Measurements from ENCODE around the gene ZNF619. TPM values are rescaled to one million over a fixed set of nuclear protein-coding genes. Genes with fewer than 3 reads are reported as not detected.

ZNF619 gene
- total RNA-seq, 1 donor from 2014 or later: 3.2 TPM

GRCh38 chr3:40490916-40491315 is 14.0 kb downstream of the ZNF619 start:
- peaks cover 7 to 21% of the 10 kb centered on the region in 2 donors for H3K36me3 ChIP-seq
- H3K27ac ChIP-seq: no peak overlapping the region
- no peaks in the 10 kb centered on the region for H3K27me3 ChIP-seq
- H3K4me3 ChIP-seq: no peak overlapping the region
- DNase-seq (ENCODE audit: extremely low spot score in 2 of 2): no peak
- H3K9me3 ChIP-seq: peaks cover 9% of the 10 kb centered on the region
- no peaks in the 10 kb centered on the region for H3K4me1 ChIP-seq
- intact Hi-C loops (cut with DNase I): no loop called here
- TF ChIP-seq POLR2A (IDR thresholded peaks at IDR 0.05) (no peak), POLR2AphosphoS5 (IDR thresholded peaks at IDR 0.05; ENCODE audit: insufficient read depth in 1 of 2, low read depth in 1 of 2) (no peak), CTCF (IDR thresholded peaks at IDR 0.05) (no peak)

DNA sequence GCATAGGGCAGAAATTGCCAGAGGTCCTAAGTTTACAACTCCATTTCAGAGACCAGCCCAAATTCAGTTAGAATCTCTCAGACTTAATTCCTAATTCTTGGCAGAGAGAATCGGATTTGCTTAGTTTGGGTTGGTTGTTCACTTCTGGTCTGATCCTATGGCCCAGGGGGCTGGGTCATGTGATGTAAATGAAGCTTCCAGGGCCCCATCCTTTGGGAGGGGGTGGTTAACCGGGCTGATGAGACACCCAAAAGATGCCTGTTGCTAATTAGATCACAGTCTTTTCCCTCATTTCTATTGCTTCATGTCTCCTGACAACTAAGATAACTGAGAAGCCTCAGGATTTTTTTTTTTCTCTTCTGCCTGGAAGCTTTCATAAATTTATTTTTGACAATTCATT is 17.8 kb downstream of the ZNF619 start:
- Histone ChIP-seq H3K4me3 (no peak overlapping the region), H3K36me3 (no peaks in the 10 kb centered on the region), H3K27me3 (no peaks in the 10 kb centered on the region), H3K27ac (no peak overlapping the region), H3K9me3 (no peaks in the 10 kb centered on the region), H3K4me1 (no peaks in the 10 kb centered on the region)
- no peak for DNase-seq (ENCODE audit: extremely low spot score in 2 of 2)
- TF ChIP-seq POLR2AphosphoS5 (IDR thresholded peaks at IDR 0.05; ENCODE audit: insufficient read depth in 1 of 2, low read depth in 1 of 2): no peak
- TF ChIP-seq POLR2A (IDR thresholded peaks at IDR 0.05): no peak
- intact Hi-C loops (cut with DNase I): no loop called here

- H3K9me3 ChIP-seq: no peaks in the 10 kb centered on the region
- DNase-seq (ENCODE audit: extremely low spot score in 2 of 2): no peak
- no peak overlapping the region for H3K27ac ChIP-seq
- intact Hi-C loops (cut with DNase I): no loop called here
- no peak for TF ChIP-seq POLR2AphosphoS5 (IDR thresholded peaks at IDR 0.05; ENCODE audit: insufficient read depth in 1 of 2, low read depth in 1 of 2)
- no peak for TF ChIP-seq POLR2A (IDR thresholded peaks at IDR 0.05)
- no peak for TF ChIP-seq CTCF (IDR thresholded peaks at IDR 0.05)
- no peaks in the 10 kb centered on the region for H3K27me3 ChIP-seq
- no peaks in the 10 kb centered on the region for H3K36me3 ChIP-seq
- H3K4me3 ChIP-seq: no peak overlapping the region
- no peaks in the 10 kb centered on the region for H3K4me1 ChIP-seq
Measured at GRCh38 chr3:40497288-40497687, 20.4 kb downstream of the ZNF619 start.

GRCh38 chr3:40499952-40500351 is 23.0 kb downstream of the ZNF619 start:
- no peak for DNase-seq (ENCODE audit: extremely low spot score in 2 of 2)
- H3K36me3 ChIP-seq: no peaks in the 10 kb centered on the region

DNA sequence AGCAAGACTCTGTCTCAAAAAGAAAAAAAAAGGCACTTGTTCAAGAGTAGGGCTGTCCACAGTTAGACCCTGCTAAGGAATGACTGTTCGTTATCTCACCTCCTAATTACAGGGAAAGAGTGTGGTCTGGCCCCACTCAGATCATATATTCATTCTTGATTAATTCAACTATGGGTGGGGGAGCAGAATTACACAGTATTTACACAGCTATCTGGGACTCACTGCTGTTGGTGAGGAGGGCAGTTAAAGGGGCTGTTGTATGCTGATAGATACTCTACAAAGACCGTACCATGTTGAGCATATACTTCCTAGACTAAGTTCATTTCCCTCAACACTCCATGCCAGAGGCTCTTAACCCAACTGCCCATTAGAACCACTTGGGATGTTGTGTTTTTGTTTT is 25.1 kb downstream of the ZNF619 start:
- H3K27ac ChIP-seq: no peak overlapping the region
- no peaks in the 10 kb centered on the region for H3K9me3 ChIP-seq
- intact Hi-C loops (cut with DNase I): loop anchor here (10.0 kb wide), 1 partner anchor 47 kb away; the partner anchor contains the start of gene RPL14
- no peak for DNase-seq (ENCODE audit: extremely low spot score in 2 of 2)
- H3K27me3 ChIP-seq: no peaks in the 10 kb centered on the region
- TF ChIP-seq POLR2AphosphoS5 (IDR thresholded peaks at IDR 0.05; ENCODE audit: insufficient read depth in 1 of 2, low read depth in 1 of 2) (no peak), CTCF (IDR thresholded peaks at IDR 0.05) (no peak), POLR2A (IDR thresholded peaks at IDR 0.05) (no peak)
- H3K4me3 ChIP-seq: no peak overlapping the region
- H3K4me1 ChIP-seq: peaks cover 20% of the 10 kb centered on the region
- H3K36me3 ChIP-seq: no peaks in the 10 kb centered on the region

More at GRCh38 chr3:40499952-40500351, 23.0 kb downstream of the ZNF619 start:
- Histone ChIP-seq H3K27ac (no peak overlapping the region), H3K27me3 (no peaks in the 10 kb centered on the region), H3K4me1 (peaks cover 4% of the 10 kb centered on the region), H3K9me3 (no peaks in the 10 kb centered on the region), H3K4me3 (no peak overlapping the region)
- TF ChIP-seq POLR2A (IDR thresholded peaks at IDR 0.05) (no peak), CTCF (IDR thresholded peaks at IDR 0.05) (no peak), POLR2AphosphoS5 (IDR thresholded peaks at IDR 0.05; ENCODE audit: insufficient read depth in 1 of 2, low read depth in 1 of 2) (no peak)
- intact Hi-C loops (cut with DNase I): loop anchor here (10.0 kb wide), 1 partner anchor 45 kb away; the partner anchor contains the start of gene RPL14

Data from vagina (tissue), 2 donors.